Esophagus squamous epithelium (tissue), 5 donors: ENCODE data around the gene PADI4. TPM values are rescaled to one million over a fixed set of nuclear protein-coding genes. Genes with fewer than 3 reads are reported as not detected.

Experiments
- DNase-seq: peaks from one replicate; lab custom pipeline; 2025; lab: John Stamatoyannopoulos, UW
- H3K27ac ChIP-seq, 4 donors: fragments of 200-600 bp; sonication (generic); one replicate each; pipeline ENCODE4 v1.5.1; 2016 to 2019; ENCODE audit warnings: mild to moderate bottlenecking in 1 of 4
- H3K27me3 ChIP-seq, 4 donors: fragments of 200-600 bp; sonication (generic); 1 replicate in 3 of 4; 2 replicates in 1 of 4; pipeline versions ENCODE4 v1.5.1 to v1.6.0; 2017 to 2021; ENCODE audit warnings: antibody characterized with exemption in 1 of 4
- H3K36me3 ChIP-seq, 3 donors: fragments of 200-600 bp; sonication (generic); one replicate each; pipeline ENCODE4 v1.5.1; 2016 to 2019
- H3K4me1 ChIP-seq, 3 donors: fragments of 200-600 bp; sonication (generic); one replicate each; pipeline ENCODE4 v1.5.1; 2017 to 2019
- H3K4me3 ChIP-seq, 4 donors: fragments of 200-600 bp; sonication (generic); 1 replicate in 3 of 4; 2 replicates in 1 of 4; pipeline ENCODE4 v1.5.1; 2016 to 2019; ENCODE audit warnings: mild to moderate bottlenecking in 2 of 4, moderate library complexity in 1 of 4
- H3K9me3 ChIP-seq, 3 donors: fragments of 200-600 bp; sonication (generic); one replicate each; pipeline ENCODE4 v1.5.1; 2016 to 2019
- CTCF ChIP-seq, 6 experiments: fragments of 450-650 bp in 4 of 6; fragments of 200-600 bp in 2 of 6; sonication (generic) in 2 of 6; IDR thresholded peaks; one replicate each; pipeline ENCODE4 v1.5.1; 2016 to 2019; ENCODE audit warnings: antibody characterized with exemption in 6 of 6, mild to moderate bottlenecking in 4 of 6, moderate library complexity in 4 of 6
- POLR2A ChIP-seq, 4 donors: fragments of 450-650 bp; IDR thresholded peaks; one replicate each; pipeline ENCODE4 v1.6.1; 2017; ENCODE audit warnings: antibody characterized with exemption in 4 of 4, mild to moderate bottlenecking in 4 of 4, moderate library complexity in 3 of 4
- WGBS, 2 donors: methylation state at CpG; one replicate each; pipeline ENCODE4 v1.1.5; 2018; 5-methylcytosine and 5-hydroxymethylcytosine counted together
- intact Hi-C: fragments of 100-400 bp; cut with DNase I; formaldehyde crosslinking; loops from one replicate; pipeline ENCODE4 v1.15.0; 2022
- total RNA-seq, 4 donors: library from RNA; depleted of rRNA; stranded (reverse); fragments of >200 nt; gene quantifications; one replicate each; pipeline ENCODE4 v1.1.0, GENCODE V29; 2016
- donor health status: DM: yes; HTN: yes; CAD: no.

Gene PADI4
- total RNA-seq, 4 donors from 2014 or later, result not detected

GRCh38 chr1:17392199-17392740 is 84.3 kb downstream of the PADI4 start:
- intact Hi-C loops, result no loop called here
- Histone ChIP-seq H3K27ac (no peak overlapping the region), H3K4me1 (no peaks in the 10 kb centered on the region), H3K27me3 (peaks cover 0 to 11% (median 0%) of the 10 kb centered on the region in 4 donors), H3K9me3 (no peaks in the 10 kb centered on the region), H3K4me3 (no peak overlapping the region), H3K36me3 (no peaks in the 10 kb centered on the region)
- DNase-seq, result no peak
- TF ChIP-seq POLR2A (IDR thresholded peaks at IDR 0.05), result no peak
- no peak for TF ChIP-seq CTCF (IDR thresholded peaks at IDR 0.05)
- WGBS, 2 donors, result 17 to 65% methylated on average over 1 to 6 of the region's 10 CpGs

GRCh38 chr1:17393230-17393629 is 85.2 kb downstream of the PADI4 start:
- Histone ChIP-seq H3K4me3 (no peak overlapping the region), H3K36me3 (no peaks in the 10 kb centered on the region), H3K27ac (no peak overlapping the region), H3K9me3 (no peaks in the 10 kb centered on the region), H3K4me1 (no peaks in the 10 kb centered on the region), H3K27me3 (peaks cover 0 to 11% (median 0%) of the 10 kb centered on the region in 4 donors)
- no peak for DNase-seq
- TF ChIP-seq POLR2A (IDR thresholded peaks at IDR 0.05) (no peak), CTCF (IDR thresholded peaks at IDR 0.05) (no peak)
- 57 to 61% methylated on average over 8 of the region's 8 CpGs for WGBS, 2 donors
- intact Hi-C loops, result no loop called here

- Histone ChIP-seq H3K4me1 (peaks cover 0 to 7% (median 4%) of the 10 kb centered on the region in 3 donors), H3K27ac (no peak overlapping the region), H3K4me3 (no peak overlapping the region), H3K36me3 (no peaks in the 10 kb centered on the region), H3K27me3 (no peaks in the 10 kb centered on the region), H3K9me3 (no peaks in the 10 kb centered on the region)
- DNase-seq, result no peak
- intact Hi-C loops, result no loop called here
- WGBS, 2 donors, result 83 to 92% methylated on average over 5 to 6 of the region's 7 CpGs
- TF ChIP-seq POLR2A (IDR thresholded peaks at IDR 0.05) (no peak), CTCF (IDR thresholded peaks at IDR 0.05) (no peak)
These were observed 90.1 kb downstream of the PADI4 start for GRCh38 chr1:17397910-17398695.

GRCh38 chr1:17400725-17401341 is 92.8 kb downstream of the PADI4 start:
- no peak overlapping the region for H3K4me3 ChIP-seq
- H3K4me1 ChIP-seq, result peaks cover 0 to 12% (median 5%) of the 10 kb centered on the region in 3 donors
- no peak for DNase-seq
- WGBS, 2 donors, result 87 to 88% methylated on average over 6 to 9 of the region's 11 CpGs
- H3K27ac ChIP-seq, result no peak overlapping the region
- H3K27me3 ChIP-seq, result no peaks in the 10 kb centered on the region
- H3K36me3 ChIP-seq, result no peaks in the 10 kb centered on the region
- no peaks in the 10 kb centered on the region for H3K9me3 ChIP-seq
- intact Hi-C loops, result no loop called here
- TF ChIP-seq CTCF (IDR thresholded peaks at IDR 0.05) (no peak), POLR2A (IDR thresholded peaks at IDR 0.05) (no peak)

GRCh38 chr1:17401841-17402240 is 93.8 kb downstream of the PADI4 start:
- DNase-seq, result no peak
- intact Hi-C loops, result no loop called here
- Histone ChIP-seq H3K27me3 (no peaks in the 10 kb centered on the region), H3K27ac (no peak overlapping the region), H3K4me1 (peaks cover 0 to 17% (median 5%) of the 10 kb centered on the region in 3 donors), H3K4me3 (no peak overlapping the region), H3K36me3 (peaks cover 0 to 1% (median 0%) of the 10 kb centered on the region in 3 donors), H3K9me3 (no peaks in the 10 kb centered on the region)
- no peak for TF ChIP-seq POLR2A (IDR thresholded peaks at IDR 0.05)
- 66 to 83% methylated on average over 1 to 2 of the region's 4 CpGs for WGBS, 2 donors
